B cell (primary cell): ENCODE data around the gene PLD5. TPM values are rescaled to one million over a fixed set of nuclear protein-coding genes. Genes with fewer than 3 reads are reported as not detected.

Experiments
- ATAC-seq: fragments of 200-7000 bp; cut with Tn5 transposase; one replicate; pipeline ENCODE4 v1.10.0; 2021; ENCODE audit warnings: low read depth, mild to moderate bottlenecking, moderate number of reproducible peaks, moderate library complexity
- CTCF ChIA-PET: fragments of 350-600 bp; sonication (Branson Sonifier 250); formaldehyde crosslinking; loops from one replicate; lab custom pipeline; 2021; ENCODE audit warnings: antibody characterized with exemption, inconsistent platforms; lab: Charles Lee
- POLR2A ChIA-PET: fragments of 350-600 bp; sonication (Branson Sonifier 250); formaldehyde crosslinking; loops from one replicate; lab custom pipeline; 2021; ENCODE audit warnings: antibody characterized with exemption; lab: Charles Lee
- DNase-seq: peaks from one replicate; pipeline ENCODE4 v3.0.0; 2013
- H2AFZ ChIP-seq: 2 replicates; pipeline ENCODE4 v1.6.1; 2012; ENCODE audit warnings: mild to moderate bottlenecking, low read depth, low read length; ENCODE audit not compliant: insufficient read depth, poor library complexity, severe bottlenecking
- H3K27ac ChIP-seq, 2 donors: 1 replicate in 1 of 2; 2 replicates in 1 of 2; pipeline ENCODE4 v1.5.1; 2012 to 2013; ENCODE audit warnings: low read length in 2 of 2, mild to moderate bottlenecking in 2 of 2, moderate library complexity in 1 of 2
- H3K27me3 ChIP-seq, 4 experiments: fragments of 200-600 bp in 1 of 4; sonication (generic) in 1 of 4; replicated peaks in 1 of 4; 1 replicate in 2 of 4; 2 replicates in 2 of 4; pipeline versions ENCODE4 v1.6.1 to v1.7.0; 2013 to 2016; ENCODE audit warnings: low read length in 3 of 4, mild to moderate bottlenecking in 2 of 4, mixed read lengths in 1 of 4, moderate library complexity in 1 of 4; ENCODE audit not compliant: insufficient read depth in 4 of 4, control insufficient read depth in 3 of 4; ENCODE audit errors: control extremely low read depth in 1 of 4
- H3K36me3 ChIP-seq, 2 experiments: replicated peaks in 1 of 2; 1 replicate in 1 of 2; 2 replicates in 1 of 2; pipeline versions ENCODE4 v1.6.1 to v1.7.1; 2013; ENCODE audit warnings: low read length in 1 of 2; ENCODE audit not compliant: insufficient read depth in 2 of 2, control insufficient read depth in 1 of 2; ENCODE audit errors: control extremely low read depth in 1 of 2, extremely low read depth in 1 of 2
- H3K4me1 ChIP-seq, 2 donors: fragments of 200-600 bp in 1 of 2; sonication (generic) in 1 of 2; 1 replicate in 1 of 2; 2 replicates in 1 of 2; pipeline versions ENCODE4 v1.5.1 to v1.6.1; 2013 to 2017; ENCODE audit warnings: low read length in 2 of 2; ENCODE audit not compliant: control insufficient read depth in 2 of 2, insufficient read depth in 2 of 2
- H3K4me2 ChIP-seq: replicated peaks from 2 replicates; pipeline ENCODE3; 2012; ENCODE audit warnings: mild to moderate bottlenecking, low read depth, low read length; ENCODE audit not compliant: poor library complexity, severe bottlenecking
- H3K4me3 ChIP-seq, 5 experiments: fragments of 200-600 bp in 1 of 5; sonication (generic) in 1 of 5; 1 replicate in 3 of 5; 2 replicates in 2 of 5; pipeline versions ENCODE4 v1.5.1 to v1.7.0; 2011 to 2016; ENCODE audit warnings: low read length in 4 of 5, mild to moderate bottlenecking in 4 of 5, low read depth in 2 of 5, control low read depth in 1 of 5, moderate library complexity in 1 of 5; ENCODE audit not compliant: insufficient read depth in 1 of 5; ENCODE audit errors: control extremely low read depth in 1 of 5, extremely low read depth in 1 of 5
- H3K79me2 ChIP-seq: fragments of 200-600 bp; sonication (generic); one replicate; pipeline ENCODE4 v1.6.0; 2016; ENCODE audit warnings: low read length; ENCODE audit not compliant: control insufficient read depth, insufficient read depth
- H3K9ac ChIP-seq: fragments of 200-600 bp; sonication (generic); 2 replicates; pipeline ENCODE4 v1.6.1; 2017; ENCODE audit warnings: mild to moderate bottlenecking, low read length, moderate library complexity
- H3K9me3 ChIP-seq, 3 donors: one replicate each; pipeline versions ENCODE4 v1.6.1 to v1.7.1; 2013; ENCODE audit warnings: low read length in 2 of 3; ENCODE audit not compliant: control insufficient read depth in 2 of 3, insufficient read depth in 1 of 3; ENCODE audit errors: control extremely low read depth in 1 of 3
- H4K20me1 ChIP-seq: 2 replicates; pipeline ENCODE4 v1.6.0; 2012; ENCODE audit warnings: mild to moderate bottlenecking, low read length; ENCODE audit not compliant: insufficient read depth, control insufficient read depth, poor library complexity, severe bottlenecking
- H3K27ac Mint-ChIP-seq: one replicate; pipeline ENCODE4 v1.8.0; 2021; ENCODE audit warnings: mixed read lengths
- H3K27me3 Mint-ChIP-seq: one replicate; pipeline ENCODE4 v1.8.0; 2021; ENCODE audit warnings: mixed read lengths
- H3K4me1 Mint-ChIP-seq: one replicate; pipeline ENCODE4 v1.8.0; 2021; ENCODE audit warnings: mixed read lengths
- H3K4me3 Mint-ChIP-seq: one replicate; pipeline ENCODE4 v1.8.0; 2021; ENCODE audit warnings: mixed read lengths
- H3K9me3 Mint-ChIP-seq: one replicate; pipeline ENCODE4 v1.8.0; 2022; ENCODE audit warnings: mixed read lengths; ENCODE audit not compliant: insufficient read depth
- CTCF ChIP-seq: fragments of 200-600 bp; IDR thresholded peaks from one replicate; pipeline ENCODE4 v1.8.0; 2022; ENCODE audit warnings: antibody characterized with exemption, mild to moderate bottlenecking
- EZH2 ChIP-seq: IDR thresholded peaks from 2 replicates; pipeline ENCODE4 v1.6.1; 2012; ENCODE audit warnings: borderline replicate concordance, low read depth, mild to moderate bottlenecking, moderate library complexity, low read length; ENCODE audit not compliant: insufficient read depth, poor library complexity, severe bottlenecking
- WGBS: methylation state at CpG from one replicate; pipeline ENCODE4 v1.1.5; 2013; ENCODE audit warnings: missing lambda C conversion rate; ENCODE audit not compliant: insufficient coverage; 5-methylcytosine and 5-hydroxymethylcytosine counted together
- intact Hi-C: fragments of 100-400 bp; cut with micrococcal nuclease; formaldehyde crosslinking; loops from one replicate; pipeline ENCODE4 v1.10.0; 2022
- polyA plus RNA-seq: library from polyadenylated mRNA; depleted of rRNA; stranded (reverse); fragments of >200 nt; gene quantifications from 2 replicates; pipeline ENCODE4 v1.2.3, GENCODE V29; 2012
- total RNA-seq, 2 donors: library from RNA; stranded (reverse); fragments of 120-200 nt in 1 of 2; gene quantifications; 1 replicate in 1 of 2; 2 replicates in 1 of 2; pipeline versions ENCODE4 v1.2.3 to v1.2.4, GENCODE V29; 2013 to 2022

Gene PLD5
- total and polyA plus RNA-seq, 2 donors (not counting 1 experiment from before 2014, with no cell fraction given) = 0.37 to 1.9 TPM

GRCh38 chr1:242525769-242526168 is 1.3 kb upstream of the PLD5 start:
- POLR2A ChIA-PET = no interaction called here
- H3K9me3 Mint-ChIP-seq = no peaks in the 10 kb centered on the region
- no peak overlapping the region for H2AFZ ChIP-seq
- 83% methylated on average over 1 of the region's 2 CpGs for WGBS
- intact Hi-C loops = no loop called here
- no peaks in the 10 kb centered on the region for H3K36me3 ChIP-seq
- ATAC-seq = no peak
- peaks cover 61% of the 10 kb centered on the region for H3K27me3 Mint-ChIP-seq
- H4K20me1 ChIP-seq = no peaks in the 10 kb centered on the region
- no peak overlapping the region for H3K27ac Mint-ChIP-seq
- no peak overlapping the region for H3K27ac ChIP-seq
- no peaks in the 10 kb centered on the region for H3K79me2 ChIP-seq
- no peak for DNase-seq
- CTCF ChIA-PET = no interaction called here
- peak overlapping the region; percentile 77 for H3K4me3 Mint-ChIP-seq
- H3K4me3 ChIP-seq = no peak overlapping the region
- peaks cover 0 to 32% (median 13%) of the 10 kb centered on the region in 4 experiments for H3K27me3 ChIP-seq
- no peak overlapping the region for H3K4me2 ChIP-seq
- H3K9me3 ChIP-seq = peaks cover 0 to 2% (median 1%) of the 10 kb centered on the region in 3 donors
- TF ChIP-seq CTCF (no peak), EZH2 (no peak)
- H3K4me1 Mint-ChIP-seq = peaks cover 23% of the 10 kb centered on the region
- H3K9ac ChIP-seq = no peak overlapping the region
- peaks cover 23 to 24% of the 10 kb centered on the region in 2 donors for H3K4me1 ChIP-seq

GRCh38 chr1:242525360-242525722 is 844 bp upstream of the PLD5 start:
- ChIA-PET CTCF (no interaction called here), POLR2A (no interaction called here)
- Histone ChIP-seq H3K79me2 (no peaks in the 10 kb centered on the region), H4K20me1 (no peaks in the 10 kb centered on the region), H3K4me1 (peaks cover 23 to 24% of the 10 kb centered on the region in 2 donors), H3K4me2 (peak overlapping the region; percentile 88), H3K27me3 (peaks cover 0 to 32% (median 13%) of the 10 kb centered on the region in 4 experiments), H3K4me3 (peak overlapping the region in 4 of 5 experiments; percentile 35 to 66 (median 55)), H3K9ac (peak overlapping the region; percentile 57), H3K9me3 (peaks cover 0 to 2% (median 1%) of the 10 kb centered on the region in 3 donors), H3K36me3 (no peaks in the 10 kb centered on the region), H3K27ac (no peak overlapping the region), H2AFZ (peak overlapping the region; percentile 69)
- Mint-ChIP-seq H3K27me3 (peaks cover 63% of the 10 kb centered on the region), H3K9me3 (no peaks in the 10 kb centered on the region), H3K4me1 (peaks cover 23% of the 10 kb centered on the region), H3K4me3 (peak overlapping the region; percentile 77), H3K27ac (no peak overlapping the region)
- DNase-seq (peak; percentile 7), ATAC-seq (no peak)
- intact Hi-C loops = no loop called here
- TF ChIP-seq CTCF (no peak), EZH2 (no peak)
- WGBS = 10% methylated on average over 4 of the region's 10 CpGs
